HG02642 (cell line): Measurements from ENCODE around the gene ATF3.
"Not testable (repeated sequence)": the region's sequence is repeated elsewhere in the genome, so short reads cannot be mapped to it uniquely, and the experiment has no call there.

ENCODE experiments used
- ATAC-seq: cut with Tn5 transposase; IDR thresholded peaks from one replicate; pipeline ENCODE4 v1.9.1; 2021; ENCODE audit warnings: mild to moderate bottlenecking; ENCODE audit not compliant: unreplicated experiment, poor library complexity

Gene ATF3

DNA sequence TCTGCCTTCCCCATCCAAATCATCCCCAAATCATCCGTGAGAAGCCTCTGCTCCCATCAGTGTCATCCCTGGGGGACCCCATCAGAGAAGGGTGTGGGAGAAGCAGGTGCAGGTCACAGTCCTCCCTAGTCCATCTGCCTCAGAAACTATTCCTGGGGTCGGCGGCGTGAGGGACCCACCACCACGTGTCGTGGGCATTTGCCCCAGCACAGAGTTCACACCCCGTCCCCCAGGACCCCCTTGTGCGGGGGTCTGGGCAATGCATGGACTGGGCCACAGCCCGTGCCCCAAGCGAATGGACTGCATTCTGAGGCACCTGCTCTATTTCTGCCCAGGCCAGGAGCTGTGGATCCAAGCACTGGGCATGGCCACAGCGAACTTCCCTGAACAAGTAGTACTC, 38.4 kb downstream of the ATF3 start:
- no peak for ATAC-seq

DNA sequence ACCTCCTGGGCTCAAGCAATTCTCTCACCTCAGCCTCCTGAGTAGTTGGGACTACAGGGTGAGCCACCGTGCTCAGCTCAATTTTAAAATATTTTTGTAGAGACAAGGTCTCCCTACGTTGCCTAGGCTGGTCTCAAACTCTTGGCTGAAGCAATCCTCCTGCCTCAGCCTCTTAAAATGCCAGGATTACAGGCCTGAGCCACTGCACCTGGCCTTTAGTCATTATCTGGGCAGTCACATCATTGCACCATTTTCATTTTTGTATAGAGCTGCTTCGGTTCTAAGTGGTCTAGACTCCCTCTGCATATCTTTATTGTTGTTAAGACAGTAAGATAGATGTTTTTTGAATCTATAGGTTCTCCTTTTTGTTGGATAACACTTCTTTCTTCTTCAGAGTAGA, 39.9 kb downstream of the ATF3 start:
- no peak for ATAC-seq

DNA sequence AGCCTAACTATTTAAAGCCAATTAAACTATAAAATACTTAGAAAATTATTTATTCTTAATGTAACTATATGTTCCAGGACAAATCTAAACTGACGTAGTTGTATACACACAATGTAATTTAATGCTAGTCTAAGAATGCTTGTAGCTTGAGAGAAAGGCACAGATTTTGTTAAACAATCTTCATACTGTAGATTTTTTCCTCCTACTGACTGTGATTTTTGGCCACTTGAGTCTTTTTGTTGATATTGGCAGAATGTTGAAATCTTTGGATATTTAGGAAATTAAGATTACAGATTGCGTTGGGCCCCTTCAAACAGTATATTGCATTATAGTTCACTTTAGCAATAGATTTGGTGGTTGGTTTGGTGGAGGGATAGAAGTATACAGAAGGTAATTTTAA, 40.5 kb downstream of the ATF3 start:
- no peak for ATAC-seq

DNA sequence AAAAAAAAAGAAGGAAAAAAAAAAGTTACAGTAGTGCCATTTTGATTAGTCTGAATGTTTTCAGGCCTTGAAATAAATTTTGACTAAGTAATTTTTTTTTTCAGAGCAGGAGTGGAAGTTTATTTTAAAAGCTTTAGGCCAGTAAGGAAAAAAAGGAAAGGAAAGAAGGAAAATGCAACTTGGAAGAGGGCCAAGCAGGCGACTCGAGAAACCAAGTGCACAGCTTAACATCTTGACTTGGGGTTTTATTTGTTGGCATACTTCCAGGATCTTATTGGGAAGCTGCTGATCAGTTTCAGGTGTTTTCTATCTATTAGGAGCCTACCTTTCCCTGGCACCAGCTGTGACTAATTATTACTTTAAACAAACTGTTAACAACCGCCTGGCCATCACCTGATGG, 41.7 kb downstream of the ATF3 start:
- no peak for ATAC-seq

DNA sequence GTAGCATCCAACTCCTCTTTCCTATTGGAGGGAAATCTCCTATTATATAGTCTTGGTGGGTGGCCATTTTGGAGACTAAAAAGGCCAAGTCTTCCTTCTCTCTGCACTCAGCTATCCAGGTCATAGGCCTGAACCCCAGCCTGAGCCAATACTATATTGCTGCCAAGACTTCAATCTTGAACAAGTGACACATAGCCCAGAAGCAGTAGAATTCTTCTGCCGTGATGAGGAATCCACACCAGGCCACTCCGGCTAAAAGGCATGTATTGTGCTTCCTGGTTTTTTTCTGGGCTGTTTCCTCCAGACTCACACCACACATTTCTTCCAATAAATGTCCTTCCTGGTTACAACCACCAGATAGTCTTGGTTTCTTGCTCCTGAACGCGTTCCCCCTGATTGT, 43.0 kb downstream of the ATF3 start:
- ATAC-seq, result no peak

DNA sequence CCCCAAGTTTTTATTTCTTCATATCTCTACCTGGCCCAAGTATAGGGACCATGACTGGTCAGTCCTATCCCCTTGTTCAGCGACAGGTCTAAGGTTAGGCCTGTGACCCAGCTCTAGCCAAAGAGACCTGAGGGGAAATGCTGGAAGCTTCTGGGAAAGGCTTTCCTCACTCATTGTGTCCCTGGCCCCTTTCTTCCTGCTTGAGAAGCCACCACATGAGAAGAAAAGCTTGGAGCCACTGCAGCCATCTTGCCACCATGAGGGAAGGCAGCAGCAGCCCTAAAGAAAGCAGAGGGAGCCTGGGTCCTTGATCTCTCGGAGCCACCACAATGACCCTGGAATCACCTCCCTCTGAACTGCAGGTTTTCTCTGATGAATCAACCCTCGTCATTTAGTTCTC, 43.4 kb downstream of the ATF3 start:
- no peak for ATAC-seq

DNA sequence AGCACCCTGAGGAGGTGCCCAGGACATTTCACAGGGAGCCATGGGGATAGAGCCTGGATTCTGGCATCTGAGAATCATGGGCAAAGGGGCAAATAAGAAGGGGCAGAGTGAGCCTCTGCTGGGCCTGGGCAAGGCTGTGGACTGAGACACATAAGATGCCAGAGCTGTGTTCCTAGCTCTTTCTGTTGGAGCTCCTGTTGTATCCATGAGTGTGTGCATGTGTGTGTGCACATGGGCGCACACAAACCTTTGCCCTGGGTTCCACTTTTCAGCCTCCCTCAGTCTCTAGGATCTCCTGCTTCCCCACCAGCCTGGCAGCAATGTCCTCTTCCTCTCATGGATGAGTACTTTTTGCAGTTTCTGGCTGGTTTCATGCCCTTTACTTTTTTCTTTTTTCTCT, 44.0 kb downstream of the ATF3 start:
- no peak for ATAC-seq

DNA sequence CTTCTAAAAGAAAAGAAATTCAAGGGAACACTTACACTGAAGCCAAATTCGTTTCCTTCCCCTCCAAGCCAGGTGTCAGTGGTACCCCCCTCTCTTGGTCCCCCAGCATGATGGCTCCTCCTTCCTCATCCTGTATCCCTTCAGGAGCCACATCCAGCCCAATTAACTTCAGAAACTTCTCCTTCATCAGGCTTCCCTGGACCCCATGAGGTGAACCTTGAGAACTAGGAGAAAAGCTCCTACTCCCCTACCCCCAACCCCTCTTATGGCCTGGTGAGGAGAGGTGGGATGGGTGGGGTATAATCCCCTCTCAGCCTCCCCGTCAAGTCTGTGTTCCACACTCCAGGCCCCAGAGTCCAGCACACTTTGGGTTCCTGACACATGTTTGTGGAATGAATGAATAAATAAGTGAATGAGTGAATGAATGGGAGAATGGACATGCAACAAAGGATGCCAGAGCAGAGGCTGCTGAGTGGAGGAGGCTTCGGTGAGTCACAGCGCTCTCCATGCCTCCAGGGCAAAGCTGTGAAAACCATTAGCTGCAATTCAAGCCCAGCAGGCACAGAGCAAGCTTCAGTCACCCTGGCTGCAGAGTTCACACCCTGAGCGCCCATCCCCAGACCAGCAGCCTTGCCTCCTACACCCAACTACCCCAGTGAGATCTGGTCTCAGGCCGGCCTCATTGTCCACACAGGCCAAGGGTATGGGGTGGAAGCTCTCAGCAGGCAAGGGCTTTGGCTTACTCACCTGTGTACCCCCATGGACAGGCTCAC, 47.3 kb downstream of the ATF3 start:
- no peak for ATAC-seq

DNA sequence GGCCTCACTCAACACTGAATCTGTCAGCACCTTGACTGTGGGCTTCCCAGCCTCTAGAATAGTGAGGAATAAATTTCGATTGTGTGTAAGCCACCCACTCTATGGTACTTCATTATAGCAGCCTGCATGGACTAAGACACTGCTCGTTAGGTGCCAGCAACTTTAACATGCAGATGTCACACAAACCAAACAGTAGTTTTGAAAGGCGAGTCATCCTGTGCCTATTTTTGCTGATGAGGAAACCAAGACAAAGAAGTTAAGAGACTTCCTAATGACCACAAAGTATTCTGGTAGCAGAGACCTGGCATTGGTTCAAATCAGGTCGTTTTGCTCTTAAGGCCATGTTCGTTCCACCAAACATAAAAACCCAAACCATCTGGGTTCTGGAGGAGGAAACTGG, 48.2 kb downstream of the ATF3 start:
- no peak for ATAC-seq

DNA sequence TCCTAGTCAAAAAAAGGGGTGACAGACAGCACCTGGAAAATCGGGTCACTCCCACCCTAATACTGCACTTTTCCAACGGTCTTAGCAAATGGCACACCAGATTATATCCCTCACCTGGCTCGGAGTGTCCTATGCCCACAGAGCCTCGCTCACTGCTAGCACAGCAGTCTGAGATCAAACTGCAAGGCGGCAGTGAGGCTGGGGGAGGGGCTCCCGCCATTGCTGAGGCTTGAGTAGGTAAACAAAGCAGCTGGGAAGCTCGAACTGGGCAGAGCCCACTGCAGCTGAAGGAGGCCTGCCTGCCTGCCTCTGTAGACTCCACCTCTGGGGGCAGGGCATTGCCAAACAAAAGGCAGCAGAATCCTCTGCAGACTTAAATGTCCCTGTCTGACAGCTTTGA, 49.7 kb downstream of the ATF3 start:
- not testable (repeated sequence) for ATAC-seq

DNA sequence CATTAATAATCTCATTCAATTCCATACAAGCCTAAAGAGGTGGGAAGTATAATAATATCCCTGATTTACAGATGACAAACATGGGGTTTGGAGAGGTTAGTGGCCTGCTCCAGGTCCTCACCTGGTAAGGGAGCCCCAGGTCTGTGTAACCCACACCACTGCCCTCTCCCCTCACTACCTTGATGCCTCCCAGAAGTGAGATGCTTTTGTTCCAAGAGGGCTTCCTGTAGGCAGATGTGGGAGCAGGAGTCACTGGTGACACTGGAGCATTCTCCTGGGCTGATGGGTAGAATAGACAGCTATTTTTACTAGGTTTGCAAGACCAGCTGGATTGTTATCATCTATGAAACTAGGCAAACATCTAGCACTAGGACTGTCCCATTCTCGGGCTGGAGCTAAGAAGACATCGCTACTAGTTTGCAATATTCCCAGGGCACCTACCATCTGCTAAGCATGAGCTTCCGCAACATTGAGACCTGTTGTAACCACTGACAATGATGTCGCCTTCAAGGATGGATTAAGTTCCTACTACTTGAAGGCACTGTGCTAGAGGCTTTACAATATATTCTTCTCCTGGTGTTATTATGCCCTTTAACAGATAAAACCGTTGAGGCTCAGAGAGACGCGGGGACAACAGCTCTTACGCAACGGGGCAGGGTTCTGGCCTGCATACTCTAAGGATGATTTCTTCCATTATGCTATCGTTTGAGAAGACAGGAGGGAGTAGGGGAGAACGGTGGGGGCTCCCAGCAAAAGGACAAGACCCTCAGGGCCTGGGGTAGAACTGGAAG, 56.0 kb downstream of the ATF3 start:
- no peak for ATAC-seq

DNA sequence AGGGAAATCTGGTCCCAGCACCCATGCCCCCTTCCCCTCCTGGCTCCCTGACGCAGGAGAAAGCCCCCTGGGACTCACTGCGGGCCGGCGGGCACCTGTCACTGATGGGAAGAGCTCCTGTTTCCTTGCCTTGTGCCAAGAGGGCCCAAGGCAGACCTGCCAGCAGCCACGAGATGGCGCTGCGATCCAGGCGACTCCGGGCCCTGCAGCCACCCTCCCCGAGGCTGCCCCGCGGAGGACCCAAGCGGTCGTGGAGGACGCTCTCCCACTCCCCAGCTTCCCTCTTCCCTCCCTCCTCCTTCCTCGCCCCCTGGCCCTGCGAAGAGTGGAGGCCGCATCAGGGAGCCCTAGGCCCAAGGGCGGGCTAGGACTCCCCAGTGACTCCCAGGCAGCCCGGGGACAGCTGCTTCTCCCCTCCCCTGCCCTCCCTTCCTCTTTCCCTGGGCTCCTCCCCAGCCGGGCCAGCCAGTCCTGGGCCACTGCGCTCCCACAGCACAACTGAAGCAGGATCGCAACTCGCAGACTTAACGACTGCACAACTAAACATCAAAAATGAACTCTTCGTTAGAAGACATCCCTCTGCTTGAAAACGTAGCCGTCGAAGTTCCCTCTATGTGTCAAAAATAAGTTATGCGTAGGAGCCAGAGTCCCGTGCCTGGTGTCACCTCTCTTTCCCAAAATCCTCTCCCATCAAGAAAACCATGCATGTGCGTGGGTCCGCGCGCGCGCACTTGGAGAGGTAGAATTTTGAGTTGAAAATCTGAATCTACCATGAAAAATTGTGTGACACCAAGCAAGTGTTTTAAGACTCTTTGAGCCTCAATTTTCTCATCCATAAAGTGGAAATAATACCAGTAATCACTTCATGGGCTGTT, 56.9 kb downstream of the ATF3 start:
- ATAC-seq, result peak; percentile 94

DNA sequence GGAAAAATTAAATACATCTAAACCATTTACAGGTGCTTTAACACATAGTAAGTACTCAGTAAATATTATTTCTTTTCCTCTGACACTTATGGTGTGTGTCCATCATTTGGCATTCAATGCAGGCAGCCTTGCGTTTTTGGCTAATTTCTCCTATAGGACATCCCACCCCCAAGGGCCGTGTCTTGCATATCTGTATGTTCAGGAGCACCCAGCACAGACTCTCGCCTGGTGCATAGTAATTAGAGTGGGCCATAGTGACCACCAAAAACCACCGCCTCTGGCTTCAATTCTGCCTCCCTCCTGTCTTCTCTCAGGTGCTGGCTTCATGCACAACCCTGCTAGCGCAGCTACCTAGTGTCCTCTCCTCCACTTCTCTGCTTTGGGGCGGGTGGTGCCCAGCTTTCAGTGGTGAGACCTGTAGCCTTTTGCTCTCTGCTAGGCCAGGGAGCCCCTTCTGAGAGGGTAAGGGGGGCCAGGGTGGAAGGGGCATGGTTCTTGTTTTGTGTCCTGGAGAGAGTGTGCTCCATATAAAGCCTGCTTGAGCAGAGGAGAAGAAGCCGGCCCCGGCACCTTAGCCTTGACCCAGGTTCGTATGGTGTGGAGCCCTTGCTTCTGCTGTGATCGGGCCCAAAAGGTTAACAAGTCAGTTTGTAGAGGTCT, 57.7 kb downstream of the ATF3 start:
- no peak for ATAC-seq

DNA sequence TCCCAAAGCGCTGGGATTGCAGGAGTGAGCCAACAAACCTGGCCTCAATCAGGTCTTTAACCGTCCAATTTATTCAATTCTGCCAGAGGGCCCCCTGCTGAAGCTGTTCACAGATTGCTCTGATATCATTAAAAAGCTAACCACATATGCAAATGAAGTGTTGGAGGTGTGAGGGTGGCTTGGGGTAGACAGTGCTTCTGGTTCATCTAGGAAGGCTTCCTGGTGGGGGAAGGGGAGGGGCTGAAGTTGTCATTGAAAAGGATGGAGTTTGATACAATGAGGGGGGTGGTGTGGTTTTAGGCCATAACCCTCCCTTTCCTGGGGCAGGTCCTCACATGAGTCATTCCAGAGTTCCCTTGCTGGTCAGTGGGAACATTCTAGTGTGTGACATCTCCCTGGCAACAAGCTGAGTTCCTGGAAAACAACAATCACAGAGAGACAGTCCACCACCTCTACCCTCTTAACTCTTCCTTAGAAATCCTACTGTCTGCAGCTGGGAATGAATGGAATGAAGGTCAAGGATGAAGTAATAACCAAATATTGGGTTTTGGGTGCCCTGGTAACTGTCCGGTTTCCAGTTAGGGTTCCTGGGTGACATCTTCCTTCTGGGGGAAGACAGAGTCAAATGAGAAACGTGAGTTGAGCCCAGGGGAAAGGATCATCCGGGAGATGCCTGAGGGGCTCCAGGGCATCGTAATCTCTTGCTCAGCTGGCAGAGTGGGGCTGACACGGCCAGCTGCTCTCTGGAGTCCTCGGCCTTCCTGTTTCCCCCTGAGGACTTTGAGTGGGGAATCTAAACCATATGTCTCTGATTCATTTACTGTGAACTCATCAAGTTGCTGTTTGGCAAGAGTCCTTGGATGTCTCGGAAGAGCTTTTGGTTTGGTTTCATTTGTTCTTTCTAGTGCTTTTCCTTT, 58.9 kb downstream of the ATF3 start:
- ATAC-seq, result no peak

DNA sequence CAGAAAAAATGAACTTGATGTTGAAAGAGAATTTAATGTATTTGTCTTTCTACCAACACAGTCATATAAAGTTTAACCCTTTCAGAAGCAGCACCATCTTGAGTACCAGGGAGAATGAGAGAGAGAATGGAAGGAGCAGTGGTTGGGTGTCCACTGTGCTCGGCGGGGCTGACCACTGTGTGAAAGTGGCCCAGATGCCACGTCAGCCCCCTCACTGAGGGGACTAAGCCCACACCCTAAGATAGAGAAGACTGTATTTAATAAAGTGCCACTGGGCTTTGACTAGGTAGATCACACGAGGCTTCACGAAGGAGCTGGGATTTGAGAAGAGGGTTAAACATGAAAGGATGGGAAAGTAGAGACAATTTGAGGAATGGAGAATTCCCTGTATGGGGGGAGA, 59.9 kb downstream of the ATF3 start:
- ATAC-seq, result no peak

DNA sequence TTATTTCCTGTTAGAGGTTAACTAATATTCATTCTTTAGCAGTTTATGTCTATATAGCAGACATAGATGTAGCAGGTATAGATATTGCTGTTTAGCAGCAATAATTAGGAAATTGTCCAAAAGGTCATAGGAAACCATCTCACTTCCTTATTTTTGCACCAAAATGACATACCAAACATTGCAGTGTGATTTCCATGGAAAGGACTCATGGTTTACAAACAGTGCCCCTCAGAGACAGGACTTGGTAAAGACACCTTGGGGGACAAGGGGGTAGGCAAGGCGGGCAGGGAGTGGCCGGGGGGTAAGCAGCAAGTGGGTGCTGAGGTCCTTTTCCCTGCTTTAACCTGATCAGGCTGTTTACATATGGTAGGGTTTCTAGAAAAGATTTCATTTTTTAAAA, 60.5 kb downstream of the ATF3 start:
- ATAC-seq, result no peak

DNA sequence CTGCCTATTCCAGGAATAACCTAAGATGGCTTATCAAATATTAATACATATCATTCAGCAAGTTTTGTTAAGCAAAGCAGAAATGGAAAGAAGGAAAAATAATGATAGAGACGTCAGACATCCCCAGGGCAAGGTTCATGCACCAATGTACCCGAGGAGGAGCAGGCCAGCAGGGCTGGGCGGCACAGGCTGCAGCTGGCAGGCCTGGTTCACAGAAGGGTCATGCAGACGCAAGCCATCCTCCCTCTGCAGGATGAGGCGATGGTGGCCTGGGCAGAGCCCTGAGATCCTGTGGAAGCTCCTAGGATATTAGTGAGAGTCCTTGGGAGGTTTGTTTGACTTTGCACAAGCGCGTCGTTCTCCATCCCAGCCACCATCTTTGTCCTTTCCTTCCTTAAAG, 61.0 kb downstream of the ATF3 start:
- no peak for ATAC-seq

DNA sequence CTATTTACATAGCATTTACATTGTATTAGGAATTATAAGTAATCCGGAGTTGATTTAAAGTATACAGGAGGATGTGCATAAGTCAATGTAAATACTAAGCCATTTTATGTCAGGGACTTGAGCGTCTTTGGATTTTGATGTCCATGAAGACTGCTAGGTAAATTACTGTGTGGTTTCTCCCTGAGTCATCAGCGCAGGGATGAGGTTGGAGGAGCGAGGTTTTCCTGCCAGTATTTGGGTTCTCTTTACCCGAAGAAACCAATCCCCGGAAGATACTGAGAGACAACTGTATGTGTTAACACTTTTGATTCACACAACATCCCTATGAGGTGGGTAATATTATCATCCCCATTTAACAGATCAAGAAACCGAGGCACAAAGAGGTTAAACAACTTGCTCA, 61.7 kb downstream of the ATF3 start:
- ATAC-seq, result no peak
